SH-SY5Y (cell line): ENCODE measurements around the gene ARSJ.

Experiments used
- GATA2 ChIP-seq: IDR thresholded peaks from 2 replicates; pipeline ENCODE4 v1.6.1; 2011; ENCODE audit warnings: mild to moderate bottlenecking, low read depth, low read length
- GATA3 ChIP-seq: IDR thresholded peaks from 2 replicates; pipeline ENCODE4 v1.6.1; 2011; ENCODE audit warnings: low read depth, mild to moderate bottlenecking, low read length, moderate library complexity

ARSJ gene

DNA sequence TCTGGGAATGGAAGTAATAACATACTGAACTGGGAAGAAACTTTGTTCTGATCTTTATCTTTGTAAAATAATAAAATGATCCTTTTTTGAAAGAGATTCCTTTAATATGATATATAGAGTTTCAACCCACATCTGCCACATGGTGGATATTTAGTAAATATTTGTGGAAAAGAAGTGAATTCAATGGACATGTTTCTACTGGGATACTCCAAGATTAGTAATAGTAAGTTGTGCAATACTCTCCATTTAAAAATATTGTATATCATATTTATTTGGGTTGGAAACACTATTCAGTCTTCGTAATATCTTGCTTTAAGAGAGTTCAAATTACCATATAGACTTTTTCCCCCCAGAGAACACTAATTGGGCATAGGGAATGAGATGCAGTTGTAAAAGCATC is 17.8 kb upstream of the ARSJ start:
- no peak for TF ChIP-seq GATA2
- TF ChIP-seq GATA3 = no peak

DNA sequence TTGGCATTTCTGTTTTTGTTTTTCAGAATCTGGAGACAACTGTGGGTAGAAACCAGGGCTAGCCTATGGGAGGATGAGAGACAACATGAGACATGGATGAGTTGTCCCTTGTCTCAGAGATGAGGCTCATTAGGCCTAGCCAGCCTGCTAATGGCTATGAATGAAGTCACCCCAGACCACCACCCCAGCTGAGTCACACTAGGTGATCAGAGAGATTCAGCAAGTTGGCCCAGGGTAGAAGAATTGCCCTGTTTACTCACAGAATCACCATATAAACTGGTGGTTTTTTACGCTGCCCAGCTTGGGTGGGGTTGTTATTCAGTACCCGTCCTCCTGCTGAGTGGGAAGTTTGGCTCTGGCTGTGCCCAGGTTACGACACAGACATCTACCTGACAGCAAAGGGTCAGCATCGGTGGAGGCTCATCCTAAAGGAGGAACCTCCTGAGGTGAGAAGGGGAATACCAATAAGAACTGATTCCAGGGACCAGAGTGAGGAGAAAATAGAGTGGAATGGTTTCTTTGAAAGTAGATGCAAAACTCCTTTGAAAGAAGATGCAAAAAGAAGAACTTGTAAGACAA is 17.2 kb upstream of the ARSJ start:
- TF ChIP-seq GATA2 = no peak

DNA sequence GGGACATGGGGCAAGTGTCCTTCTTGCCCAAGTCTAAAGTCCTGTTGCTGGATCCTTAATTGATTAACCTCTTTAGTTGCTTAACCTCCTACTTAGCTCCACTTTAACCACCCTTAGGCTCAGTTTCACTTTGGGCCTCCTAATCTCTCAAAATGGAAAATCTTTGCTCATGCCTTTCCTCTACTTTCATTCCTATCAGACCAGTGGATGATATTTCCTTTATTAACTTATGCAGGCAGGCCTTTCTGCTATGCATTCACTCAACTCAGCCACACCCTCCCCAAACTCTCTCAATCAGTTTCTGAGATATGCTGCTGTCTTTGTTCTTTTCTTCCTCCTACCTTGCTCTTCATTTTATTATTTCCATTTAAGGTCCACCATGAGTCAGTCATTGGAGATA is 14.4 kb upstream of the ARSJ start:
- TF ChIP-seq GATA3 (no peak), GATA2 (no peak)

DNA sequence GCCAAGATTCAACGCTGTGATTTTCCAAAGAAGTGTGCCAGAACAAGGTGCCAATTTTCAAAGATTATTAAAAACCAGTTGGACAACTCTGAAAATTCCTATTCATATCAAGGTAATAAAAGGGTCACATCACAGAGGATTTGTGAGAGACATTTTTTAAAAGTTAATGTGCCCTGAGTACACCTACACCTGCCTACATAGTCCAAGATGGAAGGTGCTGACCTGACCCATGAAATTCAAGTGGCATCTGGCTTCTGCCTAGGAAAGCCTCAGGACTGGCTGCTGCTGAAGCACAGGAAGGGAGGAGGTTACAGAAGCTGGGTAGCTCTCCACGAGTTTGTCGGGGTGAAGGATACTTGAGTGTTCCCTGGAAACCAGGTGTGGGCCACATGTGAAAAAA is 11.4 kb upstream of the ARSJ start:
- TF ChIP-seq GATA3 = no peak
- no peak for TF ChIP-seq GATA2

DNA sequence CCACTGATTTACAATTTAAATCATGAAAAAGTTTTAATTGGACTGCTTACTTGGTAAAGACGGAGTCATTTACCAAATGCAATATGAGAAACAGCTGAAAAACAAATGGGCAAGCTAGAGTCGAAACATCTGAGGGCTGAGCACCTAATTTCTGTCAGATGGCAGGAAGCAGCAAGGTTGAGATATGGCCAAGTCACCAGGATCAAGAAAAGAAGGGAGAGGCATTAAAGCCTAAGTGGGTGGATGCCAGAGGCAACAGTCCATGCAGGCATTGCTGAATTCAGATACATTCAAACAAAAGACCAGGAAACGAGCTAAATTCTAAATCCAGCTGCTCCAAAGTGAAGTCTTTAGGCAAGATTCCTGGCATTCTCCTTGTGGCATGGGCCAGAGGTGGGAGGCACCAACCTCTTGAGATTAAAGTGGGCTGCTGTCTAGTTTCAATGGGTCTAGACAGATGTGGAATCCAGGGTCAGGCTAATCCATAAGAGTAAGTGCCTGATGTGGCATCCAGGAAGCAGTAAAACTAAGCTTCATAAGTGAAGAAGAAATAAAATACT is 8.0 kb upstream of the ARSJ start:
- TF ChIP-seq GATA2 (no peak), GATA3 (no peak)

DNA sequence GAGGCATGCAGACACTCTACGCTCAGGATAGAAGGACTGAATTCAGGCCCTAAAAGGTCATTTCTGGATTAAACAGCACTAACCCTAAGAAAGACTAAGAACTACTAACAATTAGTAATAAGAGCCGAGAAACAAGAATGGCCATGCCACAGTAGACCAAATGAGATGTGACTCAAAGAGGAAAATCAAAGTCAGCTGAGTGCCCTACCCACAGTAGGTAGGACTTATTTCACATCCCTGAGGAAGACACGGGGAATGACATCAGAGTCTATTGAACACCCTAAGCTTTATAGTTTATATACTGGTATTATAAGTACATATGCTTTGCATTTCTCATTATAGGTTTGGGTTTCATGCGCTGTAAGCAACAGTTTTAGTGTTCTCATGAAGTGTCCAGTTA is 2.7 kb upstream of the ARSJ start:
- TF ChIP-seq GATA2 (no peak), GATA3 (no peak)

DNA sequence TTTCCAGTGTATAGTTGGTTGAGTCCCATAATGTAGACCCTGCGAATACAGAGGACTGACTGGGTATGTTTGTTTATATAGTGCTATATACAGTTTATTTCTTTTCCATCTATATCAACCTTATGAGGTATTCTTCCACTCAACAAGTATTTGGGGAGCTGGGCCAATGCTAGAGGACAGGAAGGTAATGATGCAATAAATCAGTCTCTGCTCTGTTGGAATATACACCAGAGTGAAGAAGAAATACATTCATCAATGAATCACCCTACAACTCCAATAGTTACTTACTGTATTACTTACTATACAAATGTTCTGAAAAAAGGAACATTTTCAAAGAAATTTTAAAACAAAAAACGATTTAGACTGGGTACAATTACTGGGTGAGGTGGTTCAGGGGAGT is 2.1 kb upstream of the ARSJ start:
- TF ChIP-seq GATA2 (no peak), GATA3 (no peak)

DNA sequence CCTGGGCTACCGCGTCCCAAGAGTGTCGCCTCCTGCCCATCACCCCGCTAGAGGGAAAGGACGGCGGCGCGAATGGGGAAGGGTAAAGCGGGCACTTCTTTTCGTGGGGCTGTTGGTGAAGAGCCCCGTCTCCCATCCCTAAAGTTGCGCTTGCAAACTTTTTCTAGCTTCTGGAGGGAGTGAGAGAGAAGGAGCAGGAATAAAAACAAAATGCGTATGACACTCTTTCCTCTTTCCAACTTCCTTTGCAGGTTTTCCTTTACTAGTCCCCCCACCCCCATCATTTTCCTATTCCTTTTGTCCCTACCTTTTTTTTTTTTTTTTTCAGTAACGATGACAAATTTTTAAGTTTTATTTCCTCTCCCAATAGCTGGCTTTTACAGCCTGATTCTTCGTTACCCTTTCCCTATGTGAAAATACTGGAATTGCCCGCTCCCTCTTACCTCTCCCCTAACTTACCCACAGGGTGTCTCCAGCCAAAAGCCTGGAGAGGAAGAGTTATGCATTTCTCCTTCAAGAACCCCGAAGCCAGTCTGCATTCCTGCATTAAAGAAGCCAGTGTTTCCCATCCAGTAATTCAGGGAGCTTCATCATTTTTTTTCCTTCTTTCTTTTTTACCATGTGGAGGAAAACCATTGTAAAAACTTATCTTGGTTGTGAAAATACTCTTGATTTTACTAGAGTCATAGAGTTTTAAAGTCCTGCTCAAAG is 613 bp upstream of the ARSJ start:
- no peak for TF ChIP-seq GATA3
- no peak for TF ChIP-seq GATA2

DNA sequence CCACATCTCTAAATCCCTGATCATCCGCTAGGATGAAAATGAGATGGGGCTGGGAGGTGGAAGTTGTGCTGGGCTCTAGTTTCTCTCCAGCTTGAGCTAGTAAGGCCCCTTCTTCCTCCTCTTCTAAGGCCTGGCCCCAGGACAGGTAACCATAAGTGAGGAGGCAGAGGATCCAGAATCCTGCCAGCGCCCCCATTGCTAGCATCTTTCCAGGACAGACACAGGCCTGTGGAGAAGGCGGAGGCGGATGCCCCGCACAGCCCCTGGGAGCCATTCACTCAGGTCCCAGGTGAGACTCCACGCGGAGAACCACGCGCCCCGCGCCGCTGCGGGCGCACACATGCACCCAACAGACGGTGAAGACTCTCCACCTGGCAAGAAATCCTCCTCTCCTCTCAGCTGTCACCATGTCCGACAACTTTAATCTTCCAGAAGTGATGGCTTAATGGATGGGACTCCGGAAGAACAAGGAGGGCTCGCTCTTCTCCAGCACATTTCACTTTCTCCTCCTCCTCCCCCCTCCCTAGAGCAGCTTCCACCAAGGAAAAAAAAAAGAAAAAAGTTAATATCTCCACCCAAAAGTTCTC is 793 bp downstream of the ARSJ start:
- TF ChIP-seq GATA2 = no peak
- TF ChIP-seq GATA3 = no peak

DNA sequence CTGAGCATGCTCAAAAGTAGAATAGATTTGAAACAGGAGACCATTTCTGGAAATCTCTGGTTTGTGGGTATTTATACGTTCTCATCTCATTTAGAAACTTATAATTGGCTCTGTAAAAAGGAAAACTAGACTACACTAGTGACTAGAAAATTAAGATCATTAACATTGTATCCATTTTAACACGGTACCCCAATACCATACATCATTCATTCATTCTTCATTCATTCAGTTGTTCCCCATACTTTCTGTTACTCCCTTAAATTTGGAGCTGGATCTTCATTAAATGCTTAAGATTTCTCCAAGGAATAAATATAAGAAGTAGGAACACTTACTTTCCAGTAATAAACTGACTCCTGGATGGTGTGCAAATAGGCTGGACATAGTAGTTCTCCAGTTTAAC is 1.3 kb downstream of the ARSJ start:
- no peak for TF ChIP-seq GATA2

DNA sequence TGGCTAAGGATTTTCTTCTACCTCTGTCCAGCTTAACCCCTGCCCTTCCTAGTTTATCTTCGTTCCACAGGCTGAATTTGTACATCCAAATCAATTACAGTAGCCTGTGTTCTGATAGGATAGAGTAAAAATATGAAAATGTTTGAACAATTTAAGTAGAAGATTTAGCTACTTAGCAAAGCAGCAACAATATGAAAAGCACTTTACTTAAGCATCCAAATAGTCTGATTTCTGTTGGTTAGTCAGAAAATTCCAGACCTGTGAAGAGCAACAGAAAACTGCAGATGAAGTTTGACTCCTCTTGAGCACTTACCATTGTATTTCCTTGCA is 2.0 kb downstream of the ARSJ start:
- TF ChIP-seq GATA2 (no peak), GATA3 (no peak)

DNA sequence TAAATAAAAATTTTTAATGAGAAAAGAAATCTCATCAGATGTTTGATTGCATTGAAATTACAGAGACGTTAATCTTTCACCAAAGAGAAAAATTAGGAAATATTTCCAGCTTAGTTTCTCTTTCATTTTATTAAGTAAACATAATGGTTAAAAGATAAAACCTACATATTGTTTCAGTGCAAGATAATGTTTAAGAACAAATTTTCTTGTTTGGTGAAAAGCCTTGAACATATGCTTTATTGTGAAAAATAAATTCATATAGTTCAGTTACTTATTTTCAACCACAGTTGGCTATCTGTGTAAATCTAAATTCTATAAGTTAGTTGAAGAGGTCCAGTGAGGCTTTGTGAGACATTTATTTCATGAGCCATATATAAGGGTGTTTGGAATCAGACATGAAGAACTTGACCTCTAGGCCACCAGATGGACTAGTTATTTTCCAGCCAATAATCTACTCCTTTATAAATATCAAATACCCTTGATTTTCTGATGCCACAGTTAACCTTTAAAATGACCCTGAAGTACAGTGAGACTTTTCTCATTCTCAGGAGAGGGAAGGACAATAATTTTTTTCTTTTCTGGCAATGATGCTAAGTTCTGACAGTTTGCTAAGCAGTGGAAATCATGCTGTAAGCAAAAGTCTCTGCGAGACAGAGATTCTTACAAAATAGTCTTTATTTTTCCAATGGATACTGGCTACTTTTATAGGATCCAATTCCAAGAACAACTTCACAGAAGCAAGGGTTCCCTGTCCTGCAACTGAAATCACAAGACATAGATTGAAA is 2.5 kb downstream of the ARSJ start:
- no peak for TF ChIP-seq GATA3
- no peak for TF ChIP-seq GATA2

DNA sequence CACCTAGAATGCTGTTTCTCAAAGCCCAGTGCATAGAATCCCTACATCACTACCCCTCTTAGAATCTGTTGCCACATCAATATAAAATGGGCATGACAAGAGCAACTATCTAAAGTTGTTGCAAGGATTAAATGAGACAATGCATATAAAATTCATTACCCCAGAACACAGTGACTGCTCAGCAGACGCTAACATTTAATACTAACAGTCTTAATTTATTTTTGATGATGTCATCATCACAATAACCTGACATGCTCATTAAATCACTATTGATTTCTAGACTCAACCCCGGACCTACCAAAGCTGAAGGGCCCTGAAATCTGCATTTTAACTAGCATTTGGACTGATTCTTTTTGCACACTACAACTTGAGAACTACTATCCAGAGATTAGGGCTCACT is 3.9 kb downstream of the ARSJ start:
- TF ChIP-seq GATA2 = no peak
- no peak for TF ChIP-seq GATA3

DNA sequence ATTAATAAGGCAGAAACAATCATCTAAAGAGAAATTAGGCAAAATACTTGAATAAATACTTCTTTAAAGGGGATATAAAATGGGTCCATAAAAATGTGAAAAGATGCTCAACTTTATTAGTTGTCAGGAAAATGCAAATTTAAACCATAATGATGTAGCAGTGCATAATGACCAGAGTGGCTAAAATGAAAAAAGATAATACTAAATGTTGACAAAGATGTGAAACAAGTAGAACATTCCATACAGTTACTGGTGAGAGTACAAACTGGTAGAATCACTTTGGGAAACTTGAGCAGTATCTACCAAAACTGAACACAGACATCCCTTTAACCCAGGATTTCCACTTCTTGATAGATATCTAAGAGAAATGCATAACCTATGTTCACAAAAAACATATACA is 5.0 kb downstream of the ARSJ start:
- TF ChIP-seq GATA3 (no peak), GATA2 (no peak)

DNA sequence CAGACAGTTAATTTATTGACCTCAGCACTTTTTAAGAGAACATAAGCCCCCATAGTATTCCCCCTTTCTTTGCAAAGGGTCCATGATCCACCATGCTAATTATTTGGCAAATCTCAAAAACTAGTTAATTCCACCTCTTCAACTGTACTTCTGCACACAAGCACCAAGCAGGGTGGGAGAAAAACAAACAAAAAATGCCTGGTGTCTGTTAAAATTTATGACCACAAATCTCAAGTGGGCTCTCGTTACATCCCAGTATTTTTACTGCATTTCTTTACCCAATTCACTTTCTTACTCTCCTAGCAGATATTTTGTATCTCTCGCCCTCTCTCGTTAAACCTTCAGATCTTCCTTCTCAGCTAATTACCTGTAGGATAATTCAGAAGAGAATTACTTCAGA is 6.1 kb downstream of the ARSJ start:
- TF ChIP-seq GATA2 (no peak), GATA3 (no peak)
